ENCODE data around the gene FAM53A.
"Not testable (repeated sequence)": the region's sequence is repeated elsewhere in the genome, so short reads cannot be mapped to it uniquely, and the experiment has no call there.

FAM53A gene

GRCh38 chr4:1640716-1641503 lies 43.2 kb downstream of the FAM53A start:
- ATAC-seq, DNase-seq: not testable (repeated sequence)

- no peak for ATAC-seq
- no peak for DNase-seq
Measured at GRCh38 chr4:1640190-1640589, 43.9 kb downstream of the FAM53A start.

GRCh38 chr4:1639299-1639868 lies 44.7 kb downstream of the FAM53A start:
- ATAC-seq = no peak
- no peak for DNase-seq

GRCh38 chr4:1638873-1639272 lies 45.2 kb downstream of the FAM53A start:
- ATAC-seq = no peak

GRCh38 chr4:1638272-1638598 lies 45.9 kb downstream of the FAM53A start:
- no peak for DNase-seq
- no peak for ATAC-seq

More at GRCh38 chr4:1638873-1639272, 45.2 kb downstream of the FAM53A start:
- DNase-seq = no peak

- DNase-seq (no peak), ATAC-seq (no peak)
Measured at GRCh38 chr4:1637580-1638271, 46.4 kb downstream of the FAM53A start.

- DNase-seq (no peak), ATAC-seq (no peak)
Measured at GRCh38 chr4:1636490-1637211, 47.5 kb downstream of the FAM53A start.

GRCh38 chr4:1635464-1635863 lies 48.6 kb downstream of the FAM53A start:
- no peak for DNase-seq
- no peak for ATAC-seq

GRCh38 chr4:1633993-1634392 lies 50.1 kb downstream of the FAM53A start:
- ATAC-seq = no peak
- no peak for DNase-seq

GRCh38 chr4:1632109-1633104 lies 51.7 kb downstream of the FAM53A start:
- DNase-seq (no peak), ATAC-seq (no peak)

- no peak for DNase-seq
- ATAC-seq = no peak
Measured at GRCh38 chr4:1631136-1631535, 53.0 kb downstream of the FAM53A start.

- no peak for DNase-seq
- ATAC-seq = no peak
Measured at GRCh38 chr4:1630266-1630665, 53.8 kb downstream of the FAM53A start.

GRCh38 chr4:1629699-1630083 lies 54.4 kb downstream of the FAM53A start:
- ATAC-seq = no peak

GRCh38 chr4:1628892-1629698 lies 55.0 kb downstream of the FAM53A start:
- peak; percentile 75 for ATAC-seq
- peak; percentile 81 for DNase-seq

More at GRCh38 chr4:1629699-1630083, 54.4 kb downstream of the FAM53A start:
- no peak for DNase-seq

GRCh38 chr4:1627417-1628313 lies 56.4 kb downstream of the FAM53A start:
- DNase-seq = no peak
- ATAC-seq = no peak

GRCh38 chr4:1626941-1627340 lies 57.2 kb downstream of the FAM53A start:
- ATAC-seq (peak; percentile 4), DNase-seq (no peak)

- ATAC-seq (no peak), DNase-seq (no peak)
Measured at GRCh38 chr4:1626151-1626550, 58.0 kb downstream of the FAM53A start.

GRCh38 chr4:1625600-1626138 lies 58.4 kb downstream of the FAM53A start:
- ATAC-seq (no peak), DNase-seq (no peak)

GRCh38 chr4:1624519-1624910 lies 59.6 kb downstream of the FAM53A start:
- no peak for ATAC-seq
- DNase-seq = no peak
